Panc1 (cell line): ENCODE measurements around the gene HSPB9. TPM values are rescaled to one million over a fixed set of nuclear protein-coding genes. Genes with fewer than 3 reads are reported as not detected.

Experiments used
- ATAC-seq: fragments of 200-7000 bp; cut with Tn5 transposase; 2 replicates; pipeline ENCODE4 v1.9.1; 2020; ENCODE audit warnings: mild to moderate bottlenecking, moderate library complexity
- BruUV-seq: library from RNA; stranded (reverse); fragments of 400-500 nt; replicated peaks from 2 replicates; lab custom pipeline; 2021; lab: Mats Ljungman, UMichigan
- CTCF ChIA-PET: fragments of 300-600 bp; sonication (Branson Sonifier 250); formaldehyde crosslinking; loops from one replicate; lab custom pipeline; 2022; ENCODE audit warnings: antibody characterized with exemption; lab: Charles Lee
- POLR2A ChIA-PET: fragments of 300-600 bp; sonication (Branson Sonifier 250); formaldehyde crosslinking; loops from one replicate; lab custom pipeline; 2022; ENCODE audit warnings: antibody characterized with exemption; lab: Charles Lee
- DNase-seq: peaks from one replicate; pipeline ENCODE4 v3.0.0-alpha.2; 2010; ENCODE audit warnings: low read depth, low spot score
- H3K27ac ChIP-seq: 2 replicates; pipeline ENCODE4 v1.5.1; 2011; ENCODE audit warnings: mild to moderate bottlenecking, low read length, inconsistent platforms
- H3K27me3 ChIP-seq: fragments of 200-500 bp; sonication (Bioruptor generic); 2 replicates; pipeline ENCODE4 v1.6.0; 2014; ENCODE audit warnings: low read length, inconsistent platforms; ENCODE audit not compliant: control insufficient read depth, insufficient read depth
- H3K36me3 ChIP-seq: fragments of 200-500 bp; sonication (Bioruptor generic); 2 replicates; pipeline ENCODE4 v1.5.1; 2014; ENCODE audit warnings: inconsistent platforms, mild to moderate bottlenecking, low read length, moderate library complexity; ENCODE audit not compliant: control insufficient read depth, insufficient read depth
- H3K4me1 ChIP-seq: 2 replicates; pipeline ENCODE4 v1.5.1; 2011; ENCODE audit warnings: inconsistent platforms, mild to moderate bottlenecking, low read length, moderate library complexity; ENCODE audit not compliant: control insufficient read depth, insufficient read depth
- H3K4me3 ChIP-seq, 2 experiments: 2 replicates each; pipeline ENCODE4 v1.5.1; 2011 to 2012; ENCODE audit warnings: low read depth in 2 of 2, low read length in 2 of 2, mild to moderate bottlenecking in 2 of 2, inconsistent platforms in 1 of 2, moderate library complexity in 1 of 2
- H3K9me3 ChIP-seq: fragments of 200-500 bp; sonication (Bioruptor generic); 2 replicates; pipeline ENCODE4 v1.5.1; 2014; ENCODE audit warnings: low read depth, mild to moderate bottlenecking, inconsistent platforms, low read length, moderate library complexity; ENCODE audit not compliant: control insufficient read depth, insufficient read depth
- CTCF ChIP-seq: fragments of 450-650 bp; IDR thresholded peaks from 2 replicates; pipeline ENCODE4 v1.5.1; 2017; ENCODE audit warnings: mild to moderate bottlenecking
- POLR2AphosphoS5 ChIP-seq: IDR thresholded peaks from 2 replicates; pipeline ENCODE4 v1.6.1; 2012; ENCODE audit warnings: mild to moderate bottlenecking, low read depth, low read length, moderate library complexity
- REST ChIP-seq, 2 experiments: IDR thresholded peaks; 2 replicates each; pipeline ENCODE4 v1.6.1; 2011 to 2012; ENCODE audit warnings: low read depth in 2 of 2, control low read depth in 1 of 2, low read length in 1 of 2, mild to moderate bottlenecking in 1 of 2, moderate library complexity in 1 of 2; ENCODE audit not compliant: insufficient read depth in 1 of 2
- SIN3A ChIP-seq: IDR thresholded peaks from 2 replicates; pipeline ENCODE4 v1.6.1; 2012; ENCODE audit warnings: low read depth, mild to moderate bottlenecking, low read length, moderate library complexity, borderline replicate concordance; ENCODE audit not compliant: insufficient read depth
- TCF7L2 ChIP-seq: IDR thresholded peaks from 2 replicates; pipeline ENCODE4 v1.6.1; 2011; ENCODE audit warnings: mild to moderate bottlenecking, low read depth, low read length, inconsistent platforms
- in situ Hi-C: cut with HindIII; loops from 2 replicates; pipeline ENCODE4 v1.10.0; 2016; ENCODE audit warnings: low sequenced_read_pairs, low pct_unique_long_range_greater_than_20kb
- intact Hi-C: fragments of 100-400 bp; cut with micrococcal nuclease; formaldehyde crosslinking; loops from one replicate; pipeline ENCODE4 v1.10.0; 2022; ENCODE audit not compliant: unreplicated experiment
- total RNA-seq: library from RNA; stranded (reverse); gene quantifications from one replicate; pipeline ENCODE4 v1.2.1, GENCODE V29; 2021; ENCODE audit not compliant: unreplicated experiment

HSPB9 gene
- total RNA-seq, 1 experiment from 2014 or later: not detected

- intact Hi-C loops: no loop called here
- in situ Hi-C loops: no loop called here
- CTCF ChIA-PET: no interaction called here
Measured at GRCh38 chr17:42131232-42131631, 8.6 kb downstream of the HSPB9 start.

DNA sequence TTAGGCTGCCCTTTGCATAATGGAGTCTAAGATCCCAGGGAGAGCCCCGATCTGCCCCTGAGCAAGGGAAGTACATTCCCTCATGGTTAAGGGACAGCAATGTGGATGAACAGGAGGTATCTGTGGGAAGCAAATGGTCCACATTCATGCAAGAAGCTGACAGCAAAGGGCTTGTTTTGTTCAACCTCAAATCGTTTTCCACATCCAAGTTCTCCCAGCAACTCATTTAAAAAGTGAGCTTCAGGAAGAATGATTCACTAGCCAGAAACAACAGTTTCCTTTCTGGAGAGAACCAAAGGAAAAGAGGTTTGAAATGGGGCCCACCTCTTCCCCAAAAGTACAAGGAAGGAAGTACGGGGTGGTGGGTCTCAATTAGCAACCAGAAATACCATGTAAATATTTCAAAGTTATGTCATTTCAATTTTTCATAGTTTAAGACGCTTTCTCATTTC is 9.4 kb downstream of the HSPB9 start:
- CTCF ChIA-PET: no interaction called here
- no peaks in the 10 kb centered on the region for H3K27me3 ChIP-seq
- H3K4me3 ChIP-seq: no peak overlapping the region
- BruUV-seq: no TSS peak
- H3K9me3 ChIP-seq: no peaks in the 10 kb centered on the region
- TF ChIP-seq CTCF (no peak), REST (IDR thresholded peaks at IDR 0.05; ENCODE audit: insufficient read depth in 1 of 2, low read depth in 2 of 2, low read length in 1 of 2) (no peak), TCF7L2 (no peak), SIN3A (no peak), POLR2AphosphoS5 (no peak)
- DNase-seq (no peak), ATAC-seq (no peak)
- POLR2A ChIA-PET: no interaction called here
- in situ Hi-C loops (no loop called here), intact Hi-C loops (no loop called here)
- H3K4me1 ChIP-seq: peaks cover 18% of the 10 kb centered on the region
- no peak overlapping the region for H3K27ac ChIP-seq
- H3K36me3 ChIP-seq: peaks cover 2% of the 10 kb centered on the region; the same call in 1 of the 2 replicates

More at GRCh38 chr17:42131232-42131631, 8.6 kb downstream of the HSPB9 start:
- Histone ChIP-seq H3K27ac (no peak overlapping the region), H3K27me3 (no peaks in the 10 kb centered on the region), H3K4me3 (no peak overlapping the region), H3K9me3 (no peaks in the 10 kb centered on the region), H3K4me1 (peaks cover 14% of the 10 kb centered on the region), H3K36me3 (peaks cover 2% of the 10 kb centered on the region; the same call in 1 of the 2 replicates)
- TF ChIP-seq REST (IDR thresholded peaks at IDR 0.05; ENCODE audit: insufficient read depth in 1 of 2, low read depth in 2 of 2, low read length in 1 of 2) (no peak), POLR2AphosphoS5 (no peak), CTCF (no peak), SIN3A (no peak), TCF7L2 (no peak)
- BruUV-seq: no TSS peak
- POLR2A ChIA-PET: no interaction called here
- no peak for ATAC-seq
- DNase-seq: no peak
